ENCODE results near the gene CERS6.
A peak's percentile ranks its signal among the peaks of the same experiment; 100 is the strongest.
"Not testable (repeated sequence)": the region's sequence is repeated elsewhere in the genome, so short reads cannot be mapped to it uniquely, and the experiment has no call there.

Gene CERS6

DNA sequence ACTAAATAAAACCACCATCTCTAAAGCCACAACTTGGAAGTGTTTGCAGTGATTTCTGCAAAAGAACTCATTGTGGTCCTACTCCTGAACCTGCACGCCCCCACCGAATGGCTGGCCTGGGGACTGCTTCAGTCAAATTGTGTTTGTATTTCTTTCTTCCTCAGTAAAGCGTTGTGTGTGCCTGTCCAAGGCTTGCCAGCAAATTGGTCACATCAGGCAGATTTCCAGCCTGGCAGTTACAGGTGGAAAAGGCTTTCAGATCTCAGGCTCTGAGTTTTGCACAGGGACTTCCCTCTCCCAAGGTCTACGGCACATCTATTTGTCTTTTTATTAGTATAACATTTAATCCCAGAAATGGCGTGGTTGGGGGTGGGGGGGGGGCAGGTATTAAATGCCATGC is 292.4 kb downstream of the CERS6 start:
- no peak for FAIRE-seq

DNA sequence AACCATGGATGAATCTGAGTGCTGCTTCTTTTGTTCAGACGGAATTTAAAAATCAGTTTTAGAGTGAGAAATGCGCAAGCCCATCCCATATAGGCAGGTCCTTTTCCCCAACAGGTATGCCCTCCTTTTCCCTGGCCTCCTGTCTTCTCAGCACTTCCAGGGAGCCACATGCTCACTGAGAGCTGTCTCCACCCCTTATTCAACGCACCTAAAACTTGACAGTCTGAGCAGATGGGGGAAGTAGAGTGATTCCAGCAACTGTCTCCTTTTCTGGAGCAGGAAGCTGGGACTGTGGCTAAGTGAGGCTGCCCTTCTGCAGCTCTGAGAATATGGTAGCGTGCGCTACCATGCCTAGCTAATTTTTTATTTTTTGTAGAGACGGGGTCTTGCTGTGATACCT is 293.2 kb downstream of the CERS6 start:
- no peak for FAIRE-seq

GRCh38 chr2:168751104-168751740 is 295.1 kb downstream of the CERS6 start:
- no peak for FAIRE-seq

DNA sequence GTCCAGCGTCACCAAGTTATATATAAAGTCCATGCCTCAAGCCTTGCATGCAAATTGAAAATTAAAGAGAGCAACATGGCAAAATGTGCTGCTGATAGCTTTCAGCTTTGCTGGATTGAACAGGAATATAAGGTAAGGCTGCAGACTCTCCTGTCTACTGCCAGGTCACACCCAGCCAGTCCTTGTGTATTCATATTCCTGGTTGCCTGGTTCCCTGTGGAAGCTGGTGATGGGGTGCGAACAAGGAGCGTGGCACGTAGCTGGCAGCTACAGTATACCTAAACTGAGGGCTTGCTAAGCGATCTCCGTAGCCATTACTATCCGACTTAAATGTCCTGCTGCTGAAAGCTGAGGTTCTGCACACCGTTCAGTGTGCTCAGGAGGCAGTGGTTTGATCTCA is 296.3 kb downstream of the CERS6 start:
- no peak for FAIRE-seq

DNA sequence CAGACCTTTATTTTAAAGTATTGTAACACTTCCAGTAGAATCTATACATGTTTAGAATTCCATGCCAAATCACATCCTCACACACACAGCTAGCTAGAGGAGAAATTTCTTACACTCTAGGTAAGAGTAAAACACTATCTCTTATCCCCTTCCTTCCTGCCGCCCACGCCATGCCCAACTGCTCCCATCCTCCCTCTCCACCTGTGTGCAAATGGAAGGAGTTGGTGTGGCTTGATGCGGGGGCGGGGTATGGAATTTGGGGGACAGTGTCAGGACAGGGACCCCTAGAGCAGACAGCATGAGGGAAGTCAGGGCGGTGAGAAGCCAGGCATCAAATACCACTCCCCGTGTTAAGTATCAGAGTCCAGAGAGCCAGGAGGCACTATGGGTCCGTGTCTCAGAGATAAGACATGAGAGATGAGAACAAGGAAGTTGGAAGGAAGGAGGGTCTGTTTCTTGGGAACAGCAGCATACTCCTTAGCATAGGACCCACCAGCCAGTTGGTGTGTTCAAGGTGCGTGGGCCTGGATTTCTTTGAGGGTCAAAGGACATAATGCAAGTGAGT is 297.8 kb downstream of the CERS6 start:
- FAIRE-seq = no peak

GRCh38 chr2:168757223-168757622 is 301.2 kb downstream of the CERS6 start:
- no peak for FAIRE-seq

DNA sequence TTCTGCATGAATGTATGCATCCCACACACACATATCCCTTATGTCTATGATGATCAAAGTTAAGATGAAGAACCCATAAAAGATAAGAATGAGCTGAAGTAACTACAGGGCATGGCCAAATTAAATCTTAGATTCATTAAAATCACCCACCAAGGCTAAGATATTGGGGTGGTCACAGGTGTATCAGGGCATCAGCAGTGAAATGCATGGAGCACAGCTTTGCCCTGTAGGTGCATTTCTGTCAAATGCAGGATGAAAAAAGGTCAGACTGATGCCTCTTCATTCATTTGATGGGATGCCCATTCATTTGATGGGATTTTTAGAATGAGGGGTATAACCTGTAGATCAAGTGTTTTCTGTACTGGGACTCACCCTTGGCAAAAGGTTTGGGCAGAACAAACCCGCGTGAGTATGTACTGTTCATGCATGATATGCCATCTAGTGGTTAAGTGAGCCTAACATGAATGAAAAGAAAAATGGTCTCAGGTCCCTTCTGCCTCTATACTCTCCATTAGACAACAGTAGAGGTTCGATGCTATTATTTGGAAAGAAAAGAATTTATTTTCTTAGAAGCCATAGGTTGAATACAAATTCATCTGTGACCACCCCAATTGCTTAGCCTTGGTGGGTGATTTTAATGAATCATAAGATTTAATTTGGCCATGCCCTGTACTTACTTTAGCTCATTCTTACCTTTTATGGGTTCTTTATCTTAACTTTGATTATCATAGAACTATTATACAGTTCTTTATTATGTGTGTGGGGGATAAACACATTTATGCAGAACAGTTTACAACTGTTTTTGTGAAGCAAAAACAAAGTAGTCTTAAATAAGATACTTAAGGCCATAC is 303.1 kb downstream of the CERS6 start:
- FAIRE-seq = peak; percentile 80

- no peak for FAIRE-seq
These were observed 309.3 kb downstream of the CERS6 start for GRCh38 chr2:168765401-168765800.

DNA sequence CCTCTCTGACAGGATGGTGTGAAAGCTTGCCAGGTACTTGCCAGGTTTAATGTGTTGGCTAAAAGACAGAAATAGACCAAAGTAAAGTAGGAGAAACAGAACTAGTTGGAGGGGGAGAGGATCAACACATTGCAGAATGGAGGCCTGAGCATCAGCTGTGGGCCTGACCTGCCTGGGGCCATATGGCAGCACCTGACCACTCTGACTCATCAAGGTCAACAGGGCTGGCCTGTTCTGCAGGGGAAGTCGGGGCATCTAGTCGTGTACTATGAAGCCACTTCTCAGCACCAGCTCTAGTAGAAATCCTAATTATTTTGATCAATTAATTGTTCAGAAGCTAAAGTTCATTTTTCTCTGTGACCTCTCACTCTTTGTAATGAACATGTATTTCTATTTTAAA is 310.5 kb downstream of the CERS6 start:
- no peak for FAIRE-seq

DNA sequence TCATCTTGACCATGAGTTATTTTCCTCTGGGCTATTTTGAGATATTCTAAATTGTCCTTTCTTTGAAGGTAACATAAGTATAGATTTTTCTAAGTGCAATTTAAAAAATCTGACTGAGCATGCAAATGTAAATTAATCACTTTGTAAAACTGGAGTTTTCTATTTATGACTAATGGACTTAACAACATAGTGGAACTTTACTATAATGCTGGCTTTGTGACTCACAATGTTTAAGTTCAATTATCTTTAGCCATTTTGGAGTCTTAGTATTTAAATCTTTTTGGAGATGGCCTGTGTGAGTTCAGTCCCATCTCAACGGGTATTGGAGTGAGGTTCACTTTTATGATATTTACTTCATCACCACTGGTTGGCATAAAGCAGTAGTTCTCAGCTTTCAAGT is 311.2 kb downstream of the CERS6 start:
- no peak for FAIRE-seq

DNA sequence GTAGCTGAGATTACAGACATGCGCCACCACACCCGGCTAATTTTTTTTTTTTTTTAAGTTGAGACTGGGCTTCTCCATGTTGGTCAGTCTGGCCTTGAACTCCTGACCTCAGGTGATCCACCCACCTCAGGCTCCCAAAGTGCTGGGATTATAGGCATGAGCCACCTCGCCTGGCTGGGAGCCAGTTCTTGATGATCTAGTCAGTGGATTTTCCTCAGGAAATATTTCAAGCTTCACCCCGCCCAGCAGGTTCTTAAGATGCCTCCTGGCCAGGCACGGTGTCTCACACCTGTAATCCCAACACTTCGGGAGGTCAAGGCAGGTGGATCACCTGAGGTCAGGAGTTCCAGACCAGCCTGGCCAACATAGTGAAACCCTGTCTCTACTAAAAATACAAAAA is 312.3 kb downstream of the CERS6 start:
- FAIRE-seq = not testable (repeated sequence)

DNA sequence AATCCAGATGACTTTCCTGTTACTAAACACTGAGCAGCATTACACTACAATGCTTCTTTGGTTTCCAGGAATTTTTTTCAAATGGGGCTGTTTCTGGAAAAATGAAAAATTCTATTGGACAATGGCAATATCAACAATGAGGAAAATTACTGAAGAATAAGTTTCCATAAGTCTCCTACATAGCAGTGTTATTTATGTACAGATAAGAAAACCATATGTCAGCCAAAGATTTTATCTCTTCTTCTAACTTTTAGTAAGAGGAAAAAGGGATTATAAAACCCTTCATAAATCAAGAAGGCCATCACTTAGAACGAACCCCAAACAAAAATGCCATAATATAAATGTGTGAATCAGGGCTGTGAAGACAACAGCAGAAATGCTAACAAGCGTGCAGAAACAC is 314.7 kb downstream of the CERS6 start:
- no peak for FAIRE-seq

- no peak for FAIRE-seq
These were observed 316.6 kb downstream of the CERS6 start for GRCh38 chr2:168772704-168773103.

DNA sequence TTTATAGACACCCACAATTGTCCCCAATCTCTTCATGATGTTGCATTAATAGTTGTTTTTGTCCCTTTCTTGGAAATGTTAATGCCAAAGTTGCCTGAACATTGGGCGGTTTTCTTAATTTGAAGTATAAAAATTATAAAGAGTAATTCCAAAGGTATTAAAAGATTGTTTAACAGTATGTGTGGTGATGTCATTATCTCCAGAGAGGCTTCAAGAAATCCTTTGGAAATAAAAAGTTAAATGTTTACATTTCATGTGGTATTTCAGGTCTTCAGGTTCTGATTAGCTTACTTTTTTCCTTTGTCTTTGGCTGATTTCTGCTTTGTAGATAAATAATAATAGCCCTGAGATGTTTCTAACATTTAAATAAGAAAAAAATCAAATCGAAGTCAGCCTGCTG is 317.1 kb downstream of the CERS6 start:
- FAIRE-seq = no peak

GRCh38 chr2:168773719-168774521 is 317.8 kb downstream of the CERS6 start:
- no peak for FAIRE-seq

- no peak for FAIRE-seq
These were observed 319.8 kb downstream of the CERS6 start for GRCh38 chr2:168775837-168776236.

DNA sequence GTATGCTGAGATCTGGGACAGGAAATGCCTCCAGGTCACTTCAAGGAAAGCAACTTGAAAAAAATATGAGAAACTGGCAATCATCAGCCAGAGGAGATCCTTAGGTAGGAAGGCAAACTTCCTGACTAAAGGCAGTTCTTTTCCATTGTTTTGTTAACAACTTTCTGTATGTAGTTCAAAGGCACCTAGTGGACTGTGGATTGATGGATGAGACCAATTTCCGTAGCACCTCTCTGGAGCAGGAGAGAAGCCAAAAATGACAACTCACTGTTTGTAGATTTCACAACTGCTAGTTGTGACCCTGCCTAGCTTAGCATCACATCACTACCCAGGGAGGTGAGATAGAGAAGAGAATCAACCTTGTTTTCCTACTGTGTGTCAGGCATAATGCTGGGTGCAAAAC is 324.6 kb downstream of the CERS6 start:
- no peak for FAIRE-seq

- no peak for FAIRE-seq
These were observed 325.2 kb downstream of the CERS6 start for GRCh38 chr2:168781191-168781817.

DNA sequence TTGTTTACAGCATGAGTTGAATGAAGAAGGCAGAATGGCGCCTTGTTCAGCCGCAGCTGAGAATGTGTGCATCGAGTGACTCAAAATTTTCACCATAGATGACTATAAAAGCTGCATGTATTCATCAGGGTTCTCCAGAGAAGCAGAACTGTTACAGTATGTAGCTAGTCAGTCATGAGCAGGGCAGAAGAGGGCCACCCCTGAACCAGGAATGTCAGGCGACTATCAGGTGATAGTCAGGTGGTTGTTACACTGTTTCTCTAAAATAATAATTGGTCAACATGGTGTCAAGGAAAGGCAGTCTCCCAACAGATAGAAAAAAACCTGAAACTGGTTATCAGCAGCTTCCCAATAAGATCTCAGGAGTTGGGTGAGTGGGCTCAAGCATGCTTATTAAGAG is 326.2 kb downstream of the CERS6 start:
- no peak for FAIRE-seq

DNA sequence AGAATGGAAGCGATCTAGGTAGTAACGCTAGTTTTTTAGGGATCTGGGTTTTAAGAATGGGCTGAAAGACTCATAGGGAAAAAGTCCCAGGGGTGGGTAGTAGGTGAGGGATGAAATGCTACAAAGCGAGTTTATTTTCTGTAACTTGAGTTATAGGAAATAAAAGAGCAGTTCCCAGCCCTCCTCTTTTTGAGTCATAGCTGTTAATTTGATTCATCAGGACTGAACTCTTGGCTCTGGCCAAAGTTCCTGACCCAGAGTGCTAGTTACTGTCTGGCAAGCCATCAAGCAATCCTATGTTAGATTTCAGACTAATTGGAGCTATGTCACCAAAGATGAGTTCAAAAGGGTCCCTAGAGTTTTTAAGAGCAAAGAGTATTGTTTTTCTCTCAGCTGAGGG is 328.9 kb downstream of the CERS6 start:
- FAIRE-seq = no peak

DNA sequence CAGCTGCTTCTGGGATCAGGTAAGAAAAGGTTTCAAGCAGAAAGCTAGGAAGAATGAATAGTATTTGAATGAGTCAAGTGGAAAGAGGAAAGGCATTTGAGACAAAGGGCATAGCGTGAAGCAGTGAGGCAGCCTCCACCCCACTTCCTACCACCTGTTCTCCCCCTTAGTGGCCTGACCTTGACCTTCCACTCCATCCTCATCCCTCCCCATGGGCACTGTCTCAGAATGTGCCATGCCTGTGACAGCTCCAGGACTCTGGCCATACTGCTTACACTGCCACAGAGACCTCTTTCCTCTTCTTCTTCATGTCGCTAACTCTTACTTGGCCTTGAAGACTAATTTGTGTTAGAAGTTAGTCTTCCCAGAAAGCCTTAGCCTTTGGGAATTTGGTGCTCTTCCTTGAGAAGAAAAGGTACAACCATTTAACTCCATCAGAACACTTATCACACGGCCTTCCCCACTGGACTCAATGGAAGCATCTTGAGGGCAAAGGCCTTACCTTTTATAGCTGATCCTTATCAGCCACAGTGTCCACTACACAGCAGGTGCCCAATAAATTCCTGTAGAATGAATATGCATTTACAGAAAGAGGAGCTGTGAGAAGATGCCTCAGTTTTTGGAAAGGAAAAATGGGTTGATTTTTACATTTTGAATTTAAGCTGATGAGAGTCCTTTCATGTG is 331.2 kb downstream of the CERS6 start:
- FAIRE-seq = no peak

DNA sequence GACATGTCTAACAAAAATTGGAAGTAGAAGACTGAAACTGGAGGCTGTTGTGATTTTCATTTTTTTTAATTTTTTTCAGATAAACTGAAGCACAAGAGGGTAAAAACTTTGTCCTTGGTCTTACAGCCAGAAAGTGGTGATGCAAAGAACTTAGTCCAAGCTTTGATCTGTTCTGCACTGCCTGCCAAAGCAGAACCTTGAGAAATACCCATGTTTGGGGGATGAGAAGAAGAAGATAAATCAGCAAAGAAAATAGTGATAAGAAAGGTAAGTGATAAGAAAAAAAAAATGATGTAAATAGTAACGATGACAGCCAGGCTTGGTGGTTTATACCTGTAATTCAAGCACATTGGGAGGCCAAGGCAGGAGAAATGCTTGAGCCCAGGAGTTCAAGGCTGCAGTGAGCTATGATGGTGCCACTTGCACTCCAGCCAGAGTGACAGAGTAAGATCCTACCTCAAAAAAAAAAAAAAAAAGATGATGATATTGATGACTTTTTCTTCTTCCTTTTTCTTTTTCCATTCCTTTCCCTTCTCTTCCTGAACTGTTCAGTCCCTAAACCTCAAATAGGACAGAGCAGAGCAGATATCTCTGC is 331.8 kb downstream of the CERS6 start:
- no peak for FAIRE-seq
